ENCODE measurements around the gene DMBT1.

DNA sequence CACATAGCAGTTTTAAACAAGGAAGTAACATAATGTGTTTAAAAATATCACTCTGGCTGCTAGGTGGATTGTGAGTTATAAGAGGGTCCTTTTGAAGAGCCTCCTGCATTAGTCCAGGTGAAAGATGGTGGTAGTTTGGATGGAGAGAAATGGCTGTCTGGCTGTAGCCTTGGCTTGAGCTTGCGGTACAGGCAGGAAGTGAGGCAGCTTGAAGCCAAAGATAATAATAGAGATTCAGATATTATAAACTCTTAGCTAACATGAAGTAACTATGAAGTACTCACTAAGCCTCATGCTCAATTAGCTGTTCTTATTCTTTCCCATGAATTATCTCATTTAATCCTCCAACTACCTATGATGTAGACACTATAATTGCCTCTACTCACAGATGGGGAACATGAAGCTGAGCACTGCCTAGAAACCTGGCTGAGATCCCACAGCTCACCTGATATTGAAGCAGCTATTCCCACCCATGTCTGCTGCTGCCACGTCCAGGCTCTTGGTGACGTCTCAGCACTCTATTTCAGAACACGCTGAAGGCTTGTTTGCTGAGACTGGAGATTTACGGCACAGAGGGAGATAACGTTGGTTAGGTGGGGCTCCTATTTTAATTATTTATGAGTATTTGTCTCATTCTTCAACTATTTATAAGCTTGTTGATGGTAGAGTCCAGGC lies 128.7 kb downstream of the DMBT1 start:
- TF ChIP-seq CTCF (conservative IDR thresholded peaks at IDR 0.05) (no peak), ZFX (IDR thresholded peaks at IDR 0.05) (no peak)
